G401.6 (cell line): Measurements from ENCODE around the gene CCSER1.
"Not testable (repeated sequence)": the region's sequence is repeated elsewhere in the genome, so short reads cannot be mapped to it uniquely, and the experiment has no call there.

Experiments
- FAIRE-seq: peaks from 2 replicates; lab custom pipeline; 2012; peaks lifted over from hg19 to GRCh38; lab: Jason Lieb, UNC

Gene CCSER1

DNA sequence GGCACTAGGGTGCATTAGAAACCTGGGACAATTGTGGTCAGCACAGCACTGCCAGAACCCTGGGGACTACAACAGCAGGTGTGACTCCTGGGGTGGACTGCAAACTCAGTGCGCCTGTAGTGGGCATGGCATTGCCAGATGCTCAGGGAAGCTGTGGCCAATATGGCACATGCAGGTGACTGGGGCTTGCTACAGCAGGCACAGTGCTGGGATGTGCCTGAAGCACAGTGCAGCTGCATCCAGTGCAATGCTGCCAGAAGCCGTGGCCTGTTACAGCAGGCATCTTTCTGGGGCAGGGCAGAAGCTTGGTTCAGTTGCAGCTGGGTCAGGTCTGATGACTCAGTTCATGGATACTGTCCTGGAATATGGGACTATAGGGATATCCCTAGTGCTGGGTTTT lies 445.8 kb downstream of the CCSER1 start:
- FAIRE-seq = no peak

DNA sequence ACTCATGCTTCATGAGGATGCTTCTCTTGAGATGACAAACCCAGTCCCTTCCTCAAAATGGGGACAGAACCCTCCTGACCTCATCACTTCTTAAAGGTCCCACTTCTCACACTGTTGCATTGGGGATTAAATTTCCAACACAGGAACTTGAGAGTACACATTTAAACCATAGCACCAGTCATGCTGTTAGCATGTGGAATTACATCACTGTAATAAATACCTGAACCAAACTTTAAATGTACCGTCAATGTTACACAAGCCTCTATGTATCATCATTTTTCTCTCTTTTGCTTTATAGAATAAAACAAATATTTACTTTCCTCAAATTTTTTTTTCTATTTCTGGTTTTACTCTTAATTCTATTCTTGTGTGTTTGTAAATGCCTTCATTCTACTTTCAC lies 448.2 kb downstream of the CCSER1 start:
- no peak for FAIRE-seq

DNA sequence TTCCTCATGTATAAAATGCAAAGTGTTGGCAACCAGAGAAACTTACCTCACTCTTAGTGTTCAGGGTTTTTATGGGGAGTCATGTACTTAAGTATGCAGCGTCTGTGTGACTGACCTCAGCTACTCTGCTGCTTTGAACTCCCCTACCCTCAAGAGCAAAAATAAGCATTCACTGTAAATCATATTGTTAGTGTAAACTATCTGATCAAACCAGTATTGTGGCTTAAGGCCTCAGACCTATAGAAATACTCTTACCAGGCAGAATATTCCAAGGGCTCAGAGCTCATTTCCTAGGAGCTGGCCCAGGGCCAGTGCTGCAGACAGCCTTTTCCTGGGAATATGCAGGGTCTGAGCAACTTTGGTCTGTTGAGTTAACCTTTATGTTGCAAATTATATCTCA lies 453.1 kb downstream of the CCSER1 start:
- no peak for FAIRE-seq

DNA sequence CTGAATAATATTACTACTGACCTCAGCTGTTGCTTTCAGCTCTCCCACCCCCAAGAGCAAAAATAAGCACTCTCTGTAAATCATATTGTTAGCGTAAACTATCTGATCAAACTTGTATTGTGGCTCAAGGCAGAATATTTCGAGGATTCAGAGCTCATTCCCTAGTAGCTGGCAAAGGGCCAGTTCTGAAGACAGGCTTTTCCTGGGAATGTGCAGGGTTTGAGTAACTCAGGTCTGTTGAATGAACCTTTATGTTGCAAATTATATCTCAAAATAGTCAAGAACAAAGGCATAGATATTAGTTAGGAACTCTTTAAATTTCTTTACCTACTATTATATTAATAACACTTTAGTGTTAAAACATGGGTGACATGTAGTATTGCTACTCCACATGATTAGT lies 454.9 kb downstream of the CCSER1 start:
- no peak for FAIRE-seq

DNA sequence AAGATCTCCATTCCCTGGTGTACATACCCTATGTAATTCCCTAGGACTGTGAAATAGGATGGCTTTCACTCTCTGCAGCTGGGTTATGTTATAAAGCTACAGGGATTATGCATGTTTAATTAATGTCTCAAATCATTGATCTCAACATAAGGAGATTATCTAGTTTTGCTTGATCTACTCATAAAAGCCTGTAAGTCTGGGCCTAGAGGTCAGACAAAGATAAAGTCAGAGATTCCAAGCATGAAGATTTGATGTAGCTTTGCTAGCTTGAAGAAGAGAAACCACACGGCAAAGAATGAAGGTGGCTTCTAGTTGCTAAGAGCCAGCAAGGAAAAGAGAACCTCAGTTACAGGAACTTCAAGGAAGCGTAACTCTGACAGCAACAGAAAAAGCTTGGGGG lies 456.9 kb downstream of the CCSER1 start:
- FAIRE-seq = no peak

DNA sequence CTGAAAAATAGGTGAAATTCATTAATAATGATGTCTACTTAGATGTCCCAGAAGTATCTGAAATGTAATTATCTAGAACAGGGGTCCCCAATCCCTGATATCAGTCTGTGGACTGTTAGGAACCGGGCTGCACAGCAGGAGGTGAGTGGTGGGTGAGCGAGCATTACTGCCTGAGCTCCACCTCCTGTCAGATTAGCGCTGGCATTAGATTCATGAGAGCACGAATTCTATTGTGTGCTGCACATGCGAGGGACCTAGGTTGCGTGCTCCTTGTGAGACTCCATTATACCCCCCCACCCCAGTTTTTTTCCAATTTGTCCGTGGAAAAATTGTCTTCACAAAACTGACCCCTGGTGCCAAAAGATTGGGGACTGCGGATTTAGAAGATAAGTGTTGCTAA lies 458.8 kb downstream of the CCSER1 start:
- no peak for FAIRE-seq

DNA sequence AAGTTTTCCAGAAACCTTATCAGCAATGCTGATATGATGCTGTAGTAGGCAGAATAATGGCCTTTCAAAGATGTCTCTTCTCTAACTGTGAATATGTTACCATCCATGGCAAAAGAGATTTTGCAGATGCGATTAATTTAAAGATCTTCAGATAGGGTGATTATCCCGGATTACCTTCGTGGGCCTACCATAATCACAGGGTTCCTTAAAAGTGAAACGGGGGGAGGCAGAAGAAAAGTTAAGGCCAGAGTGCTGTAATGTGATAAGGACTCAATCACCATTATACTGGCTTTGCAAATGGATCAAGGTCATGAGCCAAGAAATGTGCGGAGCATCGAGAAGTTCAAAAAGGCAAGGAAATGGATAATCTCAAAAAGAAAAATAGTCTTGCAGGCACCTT lies 459.6 kb downstream of the CCSER1 start:
- no peak for FAIRE-seq

DNA sequence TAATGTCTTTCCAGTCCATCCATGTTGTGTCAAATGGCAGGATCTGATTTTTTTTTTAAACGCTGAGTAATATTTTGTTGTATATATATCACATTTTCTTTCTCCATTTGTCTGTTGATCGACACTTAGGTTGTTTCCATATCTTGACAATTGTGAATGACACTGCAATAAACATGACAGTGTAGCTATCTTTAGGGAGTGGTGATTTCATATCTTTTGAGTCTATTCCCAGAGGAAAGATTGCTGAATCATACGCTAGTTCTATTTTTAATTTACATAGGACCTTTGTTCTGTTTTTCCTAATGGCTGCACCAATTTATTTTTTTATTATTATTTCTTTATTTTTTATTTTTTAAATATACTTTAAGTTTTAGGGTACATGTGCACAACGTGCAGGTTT lies 470.7 kb downstream of the CCSER1 start:
- FAIRE-seq = no peak

DNA sequence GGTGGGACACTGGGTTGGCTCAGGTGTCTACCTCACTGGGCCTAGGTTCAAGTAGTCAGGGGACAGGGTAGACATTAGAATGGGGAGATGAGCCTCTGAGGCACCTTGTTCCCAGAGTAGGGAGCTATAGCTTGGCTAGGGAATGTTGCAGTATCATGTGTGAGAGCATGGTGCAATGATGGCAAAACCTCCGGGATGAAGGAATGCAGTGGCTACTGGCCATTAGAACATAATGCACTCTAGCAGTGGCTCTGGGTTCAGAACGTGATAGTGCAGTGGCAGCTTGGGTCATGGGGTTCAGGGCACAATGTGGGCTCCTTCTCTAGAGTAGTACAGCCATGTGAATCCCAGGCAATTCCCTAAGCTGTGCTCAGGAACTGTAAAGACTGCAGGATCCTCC lies 471.5 kb downstream of the CCSER1 start:
- no peak for FAIRE-seq

DNA sequence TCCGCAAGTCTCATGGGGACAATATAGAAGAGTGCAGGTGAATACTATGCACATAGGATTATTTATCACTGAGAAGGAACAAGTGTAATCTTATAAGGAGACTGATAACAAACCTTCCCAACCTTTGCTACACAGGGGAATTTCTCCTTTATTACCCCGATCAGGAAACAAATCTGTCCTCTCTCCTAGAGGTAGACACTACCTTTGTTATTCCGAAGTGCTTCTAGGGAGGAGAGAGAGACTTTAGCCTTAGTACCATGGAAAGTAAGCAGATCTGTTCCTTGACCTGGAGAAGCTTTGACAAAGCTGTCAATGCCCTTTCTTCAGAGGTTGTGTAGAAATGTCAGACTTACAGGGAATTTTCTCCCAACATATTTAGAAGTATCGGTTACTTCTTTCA lies 475.5 kb downstream of the CCSER1 start:
- no peak for FAIRE-seq

DNA sequence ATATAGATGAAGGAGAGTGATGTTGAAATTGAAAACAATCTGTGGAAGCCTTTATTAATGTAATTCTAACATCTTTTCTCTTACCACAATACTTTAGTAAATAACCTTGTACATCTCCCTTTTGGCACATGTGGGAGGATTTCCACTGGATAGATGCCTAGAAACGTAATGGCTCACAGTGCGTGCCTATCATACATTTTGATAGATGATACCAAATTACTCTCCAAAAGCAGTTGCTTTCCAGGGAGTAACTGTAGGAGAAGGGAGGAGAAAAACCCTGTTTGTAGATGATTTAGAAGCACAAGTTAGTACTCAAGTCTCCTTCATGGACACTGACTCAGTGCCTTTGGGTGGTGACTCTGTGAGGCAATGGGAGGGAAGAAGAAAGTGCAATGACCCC lies 476.3 kb downstream of the CCSER1 start:
- no peak for FAIRE-seq

DNA sequence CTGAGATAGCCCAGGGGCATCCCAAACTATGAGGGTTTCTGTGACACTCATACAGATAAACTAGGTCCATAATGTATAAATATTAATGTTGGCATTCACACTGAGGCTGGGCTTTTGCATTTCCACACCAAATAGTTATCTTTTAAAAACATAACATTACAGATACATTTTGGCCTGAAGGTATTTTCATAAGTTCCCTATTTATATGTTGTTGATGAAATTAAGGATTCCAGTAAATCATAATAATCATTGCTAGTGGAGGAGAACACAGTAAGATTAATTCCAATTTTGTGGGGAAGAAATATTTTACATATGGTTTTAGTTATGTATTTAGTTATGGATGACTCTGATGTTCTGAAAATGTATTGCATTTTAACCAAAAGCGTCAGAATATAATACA lies 479.6 kb downstream of the CCSER1 start:
- no peak for FAIRE-seq

DNA sequence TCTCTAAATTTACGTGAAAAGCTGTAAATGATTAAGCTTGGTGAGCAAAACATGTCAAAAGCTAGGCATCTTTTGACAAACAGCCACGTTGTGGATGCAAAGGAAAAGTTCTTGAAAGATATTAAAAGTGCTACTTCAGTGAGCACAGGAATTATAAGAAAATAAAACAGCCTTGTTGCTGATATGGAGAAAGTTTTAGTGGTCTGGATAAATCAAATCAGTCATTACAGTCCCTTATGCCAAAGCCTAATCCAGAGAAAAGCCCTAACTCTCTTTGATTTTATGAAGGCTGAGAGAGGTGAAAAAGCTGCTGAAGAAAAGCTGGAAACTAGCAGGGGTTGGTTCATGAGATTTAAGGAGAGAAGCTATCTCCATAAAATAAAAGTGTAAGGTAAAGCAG lies 487.2 kb downstream of the CCSER1 start:
- FAIRE-seq = no peak

DNA sequence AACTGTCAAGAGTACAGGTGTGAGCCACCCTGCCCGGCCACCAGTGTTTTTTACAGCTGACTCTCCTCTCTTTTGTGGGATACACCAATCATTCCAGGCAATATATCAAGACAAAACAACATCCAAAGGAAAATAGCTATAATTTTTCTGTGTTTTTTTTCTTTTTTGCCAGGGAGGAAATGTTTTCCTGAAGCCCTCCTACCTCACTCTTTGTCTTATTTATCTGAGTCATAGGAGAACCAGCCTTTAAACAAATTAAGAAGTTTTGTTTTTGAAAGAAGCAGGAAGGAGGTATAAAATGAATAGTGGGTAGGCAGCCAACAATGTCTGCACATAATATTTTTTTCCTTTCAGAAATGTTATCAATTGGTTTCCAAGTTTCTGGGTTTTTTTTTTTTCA lies 493.9 kb downstream of the CCSER1 start:
- FAIRE-seq = no peak

DNA sequence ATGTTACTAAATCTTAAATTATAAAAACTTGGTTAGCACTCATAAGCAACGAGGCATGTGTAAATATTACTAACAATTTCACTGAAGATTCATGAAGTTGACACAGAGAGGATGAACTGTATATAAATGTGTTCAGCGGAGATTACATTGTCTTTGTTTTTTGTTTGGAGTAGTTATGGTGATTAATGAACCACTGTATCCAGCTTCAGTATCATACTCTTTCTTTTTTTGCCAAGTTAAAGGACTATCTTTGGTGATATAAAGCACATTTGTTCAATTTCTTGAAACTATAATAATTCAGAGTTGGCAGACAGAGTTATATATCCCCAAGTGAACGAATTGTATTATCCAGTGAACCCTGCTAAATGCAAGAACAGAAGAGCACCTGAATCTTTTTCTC lies 497.6 kb downstream of the CCSER1 start:
- no peak for FAIRE-seq

DNA sequence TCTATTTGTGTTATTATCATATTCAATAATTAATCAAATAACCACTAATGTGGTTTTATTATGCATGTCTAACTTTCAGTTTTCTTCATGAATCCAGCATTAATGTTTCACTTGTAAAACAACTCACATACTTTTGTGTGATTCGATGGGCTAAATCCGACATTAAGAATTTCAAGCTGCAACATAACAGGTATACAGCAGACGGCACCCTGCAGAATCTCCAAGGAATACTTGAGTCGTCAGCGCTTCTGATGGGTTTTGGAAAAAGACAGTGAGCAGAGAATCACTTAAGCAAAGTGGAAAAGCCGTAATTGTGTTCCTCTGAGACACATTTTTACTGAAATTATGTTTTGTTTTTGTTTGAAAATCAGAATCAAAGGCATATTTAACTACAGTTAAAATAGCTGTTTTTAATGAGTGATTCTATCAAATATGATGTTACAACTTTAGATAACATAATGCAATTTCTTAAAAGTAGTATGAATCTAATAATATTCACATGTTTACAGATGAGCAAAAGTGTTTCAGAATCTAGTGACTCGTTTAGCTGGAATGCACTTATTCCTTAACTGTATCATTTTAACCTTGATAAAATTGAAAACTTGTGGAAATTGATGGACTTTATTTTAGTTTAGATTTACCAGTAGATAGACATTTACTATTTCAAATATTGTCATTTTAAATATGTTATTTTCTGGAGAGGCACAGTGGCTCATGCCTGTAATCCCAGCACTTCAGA lies 514.8 kb downstream of the CCSER1 start:
- FAIRE-seq = peak; percentile 23

DNA sequence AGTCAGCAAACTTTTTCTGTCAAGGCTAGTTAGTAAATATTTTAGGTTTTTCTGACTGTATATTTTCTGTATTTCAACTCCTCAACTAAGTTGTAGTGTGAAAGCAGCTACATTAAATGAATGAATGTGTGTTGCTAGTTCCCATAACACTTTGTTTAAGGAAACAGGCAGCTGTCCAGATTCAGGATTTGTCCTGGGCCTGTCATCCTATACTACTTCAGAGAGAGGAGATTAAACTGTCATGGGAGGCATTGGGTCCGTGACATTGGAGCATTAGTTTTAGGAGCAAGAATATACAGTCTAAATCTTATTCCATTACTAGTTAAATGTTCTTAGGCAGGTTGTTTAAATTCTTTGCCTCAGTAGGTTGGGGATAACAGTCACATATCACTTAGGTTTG lies 516.0 kb downstream of the CCSER1 start:
- no peak for FAIRE-seq

DNA sequence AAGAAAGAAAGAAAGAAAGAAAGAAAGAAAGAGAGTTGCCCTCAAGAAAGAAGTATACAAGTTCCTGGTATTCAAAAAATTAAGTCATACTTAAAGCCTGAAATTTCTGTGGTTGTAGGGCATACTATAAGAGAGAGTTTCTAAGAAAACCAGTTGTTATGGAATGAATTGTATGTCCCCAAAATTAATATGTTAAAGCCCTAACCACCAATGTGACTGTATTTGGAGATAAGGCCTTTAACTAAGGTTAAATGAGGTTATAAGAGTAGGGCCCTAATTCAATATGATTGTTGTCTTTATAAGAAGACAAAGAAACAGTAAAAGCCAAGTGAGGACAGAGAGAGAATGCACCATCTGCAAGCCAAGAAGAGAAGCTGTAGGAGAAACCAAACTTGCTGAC lies 521.1 kb downstream of the CCSER1 start:
- no peak for FAIRE-seq

DNA sequence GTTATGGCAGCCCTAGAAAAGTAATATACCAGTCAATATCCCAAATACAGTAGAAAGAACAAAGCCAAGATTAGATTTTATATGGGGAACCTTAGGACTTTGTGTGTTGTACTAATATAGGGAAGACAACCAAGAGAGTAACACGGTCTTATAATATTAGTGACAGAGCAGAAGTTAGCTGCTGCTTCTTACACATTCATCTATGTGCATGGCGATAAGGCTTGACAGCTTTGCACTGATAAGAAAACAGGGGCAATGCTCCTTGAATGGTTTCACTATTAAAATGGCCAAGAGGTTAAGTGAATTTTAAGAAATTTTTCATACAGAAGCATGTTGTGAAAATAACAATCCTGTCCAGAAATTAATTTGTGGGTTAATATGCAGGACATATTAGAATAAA lies 521.6 kb downstream of the CCSER1 start:
- FAIRE-seq = no peak

DNA sequence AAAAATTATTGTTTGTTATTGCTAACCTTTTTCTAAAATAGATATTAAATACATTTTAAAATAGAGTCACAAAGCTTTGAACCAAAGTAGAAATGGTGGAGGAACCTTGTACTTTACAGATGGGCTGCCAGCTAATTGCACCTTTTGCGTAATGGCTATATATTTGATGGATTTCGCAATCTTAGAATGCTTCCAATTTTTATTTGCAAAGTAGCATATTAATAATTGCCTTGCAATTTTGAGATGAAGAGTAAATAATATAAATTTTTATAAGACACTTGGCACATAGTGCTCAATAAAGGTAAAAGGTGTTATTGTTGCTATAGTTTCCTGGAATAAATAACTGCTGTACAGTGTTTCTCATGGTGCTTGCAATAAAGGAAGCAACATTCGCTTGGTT lies 533.5 kb downstream of the CCSER1 start:
- no peak for FAIRE-seq

DNA sequence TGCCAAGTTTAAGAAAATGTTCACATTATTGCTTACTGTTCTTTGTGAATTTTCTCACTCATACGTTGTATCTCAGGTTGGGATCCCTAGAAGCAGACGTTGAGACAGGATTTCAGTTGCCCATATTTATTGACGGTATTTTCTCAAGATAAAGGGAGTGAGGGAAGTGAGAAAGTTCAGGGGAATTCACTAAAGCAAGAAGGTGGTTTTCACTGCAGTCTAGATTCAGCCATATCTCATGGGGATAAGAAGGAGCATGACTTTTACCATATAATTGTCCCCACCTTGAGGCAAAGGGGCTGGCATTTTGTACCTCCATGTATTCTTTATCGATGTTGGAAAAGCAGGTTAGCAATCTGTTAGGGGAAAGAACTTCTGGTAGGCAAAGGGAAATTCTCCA lies 543.0 kb downstream of the CCSER1 start:
- no peak for FAIRE-seq

DNA sequence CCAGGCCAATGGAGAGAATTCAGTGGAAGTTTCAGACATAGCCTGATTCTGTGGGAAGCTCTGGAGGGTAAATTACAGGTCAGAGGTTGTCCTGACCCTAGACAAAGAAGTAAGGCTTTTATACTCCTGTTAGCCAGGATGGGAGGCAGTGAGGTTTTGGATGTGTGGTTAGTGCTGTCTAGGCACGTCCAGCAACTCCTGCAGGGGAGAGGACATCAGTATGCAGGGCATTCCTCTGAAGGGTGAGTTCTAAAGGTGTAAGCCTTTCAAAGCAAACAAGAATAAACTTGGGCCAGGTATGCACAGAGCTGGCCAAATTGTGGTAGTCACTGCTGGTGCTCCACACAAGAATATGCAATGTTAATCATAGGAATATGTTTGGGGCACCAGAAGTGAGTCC lies 562.5 kb downstream of the CCSER1 start:
- FAIRE-seq = no peak

DNA sequence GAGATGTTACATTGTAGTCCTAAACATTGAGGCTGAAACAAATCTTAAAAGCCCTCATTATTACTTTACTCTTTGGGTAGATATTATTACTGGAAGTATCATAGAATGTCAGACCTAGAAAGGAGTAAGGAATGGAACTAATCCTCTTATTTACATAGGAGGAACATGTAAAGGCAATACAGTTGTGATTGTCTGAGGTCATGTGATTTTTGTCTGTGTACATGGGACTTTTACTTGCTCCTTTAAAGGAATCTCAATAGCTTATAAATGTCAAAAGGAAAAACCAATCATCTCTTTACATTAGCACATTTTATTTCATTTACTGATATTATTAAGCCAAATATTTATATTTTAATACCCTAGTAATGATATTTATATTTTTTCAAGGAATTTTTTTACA lies 568.2 kb downstream of the CCSER1 start:
- FAIRE-seq = no peak

DNA sequence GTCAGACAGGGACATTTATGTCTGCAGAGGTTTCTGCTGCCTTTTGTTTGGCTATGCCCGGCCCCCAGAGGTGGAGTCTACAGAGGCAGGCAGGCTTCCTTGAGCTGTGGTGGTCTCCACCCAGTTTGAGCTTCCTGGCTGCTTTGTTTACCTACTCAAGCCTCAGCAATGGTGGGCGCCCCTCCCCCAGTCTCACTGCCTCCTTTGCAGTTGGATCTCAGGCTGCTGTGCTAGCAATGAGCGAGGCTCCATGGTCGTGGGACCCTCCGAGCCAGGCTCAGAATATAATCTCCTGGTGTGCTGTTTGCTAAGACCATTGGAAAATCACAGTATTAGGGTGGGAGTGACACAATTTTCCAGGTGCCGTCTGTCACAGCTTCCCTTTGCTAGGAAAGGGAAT lies 578.3 kb downstream of the CCSER1 start:
- not testable (repeated sequence) for FAIRE-seq

DNA sequence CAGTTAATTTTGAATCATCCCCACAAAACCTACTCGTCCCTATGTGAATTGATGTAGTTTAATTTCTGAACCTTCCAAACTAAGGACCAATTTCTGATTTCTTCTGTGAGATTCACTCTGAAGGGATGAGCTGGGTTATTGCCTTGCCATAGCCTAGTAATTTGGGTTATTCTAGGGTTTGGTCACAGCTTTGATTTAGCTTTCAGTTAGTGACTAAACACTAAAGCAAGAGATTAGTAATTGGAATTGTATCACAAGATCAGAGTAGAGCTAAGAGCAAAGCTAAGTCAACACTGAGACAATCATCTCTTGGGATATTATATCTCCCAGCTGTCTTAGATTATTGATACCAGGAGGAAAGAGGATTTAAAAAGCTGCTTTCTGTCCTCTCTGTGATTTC lies 588.0 kb downstream of the CCSER1 start:
- no peak for FAIRE-seq
